ENCODE data around the gene DOK7. TPM values are rescaled to one million over a fixed set of nuclear protein-coding genes. Genes with fewer than 3 reads are reported as not detected.

DOK7 gene
- total and polyA plus RNA-seq, 4 donors = 0.13 to 0.84 (median 0.46) TPM

DNA sequence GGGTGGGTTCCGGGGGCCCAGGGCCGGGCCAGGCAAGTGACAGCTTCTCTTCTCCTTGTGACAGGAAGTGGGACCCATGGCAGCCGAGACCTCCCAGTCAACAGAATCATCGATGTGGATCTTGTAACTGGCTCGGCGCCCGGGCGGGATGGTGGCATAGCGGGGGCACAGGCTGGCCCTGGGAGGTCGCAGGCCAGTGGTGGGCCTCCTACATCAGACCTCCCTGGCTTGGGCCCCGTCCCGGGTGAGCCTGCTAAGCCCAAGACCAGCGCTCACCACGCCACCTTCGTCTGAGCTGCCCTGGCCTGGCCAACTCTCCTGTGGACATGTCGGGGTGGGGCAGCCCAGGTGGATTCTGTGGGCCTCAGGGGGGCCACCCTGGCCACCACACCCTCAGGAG lies 23.7 kb upstream of the DOK7 start:
- H3K27me3 ChIP-seq (ENCODE audit: control insufficient read depth in 4 of 4, insufficient read depth in 4 of 4, low read length in 3 of 4) = no peaks in the 10 kb centered on the region
- no peak for DNase-seq (ENCODE audit: low spot score)

GRCh38 chr4:3440011-3440410 lies 23.1 kb upstream of the DOK7 start:
- Histone ChIP-seq H3K4me1 (ENCODE audit: control insufficient read depth in 4 of 4, insufficient read depth in 4 of 4, low read length in 3 of 4) (peaks cover 6 to 24% (median 14%) of the 10 kb centered on the region in 4 donors), H3K9ac (ENCODE audit: low read depth in 1 of 2, low read length in 2 of 2) (no peak overlapping the region), H3K9me3 (ENCODE audit: control insufficient read depth in 4 of 4, low read length in 3 of 4) (no peaks in the 10 kb centered on the region), H3K4me3 (ENCODE audit: low read depth in 1 of 3, low read length in 3 of 3) (no peak overlapping the region), H3K27ac (ENCODE audit: low read depth in 1 of 2, low read length in 2 of 2) (no peak overlapping the region), H3K36me3 (ENCODE audit: control insufficient read depth in 4 of 4, insufficient read depth in 3 of 4, low read depth in 1 of 4, low read length in 3 of 4) (peaks cover 0 to 5% (median 0%) of the 10 kb centered on the region in 4 donors), H3K27me3 (ENCODE audit: control insufficient read depth in 4 of 4, insufficient read depth in 4 of 4, low read length in 3 of 4) (no peaks in the 10 kb centered on the region)
- TF ChIP-seq RXRA (IDR thresholded peaks at IDR 0.05) (no peak), FOXA2 (IDR thresholded peaks at IDR 0.05) (no peak), JUND (IDR thresholded peaks at IDR 0.05) (no peak), ATF3 (IDR thresholded peaks at IDR 0.05) (no peak), FOXA1 (IDR thresholded peaks at IDR 0.05) (no peak), YY1 (IDR thresholded peaks at IDR 0.05) (no peak), TAF1 (conservative IDR thresholded peaks at IDR 0.05) (no peak), RAD21 (IDR thresholded peaks at IDR 0.05) (no peak), GABPA (IDR thresholded peaks at IDR 0.05 in 1 of 2, conservative IDR thresholded peaks at IDR 0.05 in 1 of 2) (no peak), HNF4A (conservative IDR thresholded peaks at IDR 0.05) (no peak), EGR1 (IDR thresholded peaks at IDR 0.05; ENCODE audit: low read depth in 2 of 2) (no peak), HNF4G (IDR thresholded peaks at IDR 0.05) (no peak), NR2F2 (IDR thresholded peaks at IDR 0.05) (no peak), SP1 (IDR thresholded peaks at IDR 0.05) (no peak)
- TF ChIP-seq, protein P1, sequence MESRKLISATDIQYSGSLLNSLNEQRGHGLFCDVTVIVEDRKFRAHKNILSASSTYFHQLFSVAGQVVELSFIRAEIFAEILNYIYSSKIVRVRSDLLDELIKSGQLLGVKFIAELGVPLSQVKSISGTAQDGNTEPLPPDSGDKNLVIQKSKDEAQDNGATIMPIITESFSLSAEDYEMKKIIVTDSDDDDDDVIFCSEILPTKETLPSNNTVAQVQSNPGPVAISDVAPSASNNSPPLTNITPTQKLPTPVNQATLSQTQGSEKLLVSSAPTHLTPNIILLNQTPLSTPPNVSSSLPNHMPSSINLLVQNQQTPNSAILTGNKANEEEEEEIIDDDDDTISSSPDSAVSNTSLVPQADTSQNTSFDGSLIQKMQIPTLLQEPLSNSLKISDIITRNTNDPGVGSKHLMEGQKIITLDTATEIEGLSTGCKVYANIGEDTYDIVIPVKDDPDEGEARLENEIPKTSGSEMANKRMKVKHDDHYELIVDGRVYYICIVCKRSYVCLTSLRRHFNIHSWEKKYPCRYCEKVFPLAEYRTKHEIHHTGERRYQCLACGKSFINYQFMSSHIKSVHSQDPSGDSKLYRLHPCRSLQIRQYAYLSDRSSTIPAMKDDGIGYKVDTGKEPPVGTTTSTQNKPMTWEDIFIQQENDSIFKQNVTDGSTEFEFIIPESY (IDR thresholded peaks at IDR 0.05) = no peak
- TF ChIP-seq, protein P2, sequence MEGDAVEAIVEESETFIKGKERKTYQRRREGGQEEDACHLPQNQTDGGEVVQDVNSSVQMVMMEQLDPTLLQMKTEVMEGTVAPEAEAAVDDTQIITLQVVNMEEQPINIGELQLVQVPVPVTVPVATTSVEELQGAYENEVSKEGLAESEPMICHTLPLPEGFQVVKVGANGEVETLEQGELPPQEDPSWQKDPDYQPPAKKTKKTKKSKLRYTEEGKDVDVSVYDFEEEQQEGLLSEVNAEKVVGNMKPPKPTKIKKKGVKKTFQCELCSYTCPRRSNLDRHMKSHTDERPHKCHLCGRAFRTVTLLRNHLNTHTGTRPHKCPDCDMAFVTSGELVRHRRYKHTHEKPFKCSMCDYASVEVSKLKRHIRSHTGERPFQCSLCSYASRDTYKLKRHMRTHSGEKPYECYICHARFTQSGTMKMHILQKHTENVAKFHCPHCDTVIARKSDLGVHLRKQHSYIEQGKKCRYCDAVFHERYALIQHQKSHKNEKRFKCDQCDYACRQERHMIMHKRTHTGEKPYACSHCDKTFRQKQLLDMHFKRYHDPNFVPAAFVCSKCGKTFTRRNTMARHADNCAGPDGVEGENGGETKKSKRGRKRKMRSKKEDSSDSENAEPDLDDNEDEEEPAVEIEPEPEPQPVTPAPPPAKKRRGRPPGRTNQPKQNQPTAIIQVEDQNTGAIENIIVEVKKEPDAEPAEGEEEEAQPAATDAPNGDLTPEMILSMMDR (IDR thresholded peaks at IDR 0.05; ENCODE audit: low read depth, low read length, missing input control) = no peak
- TF ChIP-seq, protein P3, sequence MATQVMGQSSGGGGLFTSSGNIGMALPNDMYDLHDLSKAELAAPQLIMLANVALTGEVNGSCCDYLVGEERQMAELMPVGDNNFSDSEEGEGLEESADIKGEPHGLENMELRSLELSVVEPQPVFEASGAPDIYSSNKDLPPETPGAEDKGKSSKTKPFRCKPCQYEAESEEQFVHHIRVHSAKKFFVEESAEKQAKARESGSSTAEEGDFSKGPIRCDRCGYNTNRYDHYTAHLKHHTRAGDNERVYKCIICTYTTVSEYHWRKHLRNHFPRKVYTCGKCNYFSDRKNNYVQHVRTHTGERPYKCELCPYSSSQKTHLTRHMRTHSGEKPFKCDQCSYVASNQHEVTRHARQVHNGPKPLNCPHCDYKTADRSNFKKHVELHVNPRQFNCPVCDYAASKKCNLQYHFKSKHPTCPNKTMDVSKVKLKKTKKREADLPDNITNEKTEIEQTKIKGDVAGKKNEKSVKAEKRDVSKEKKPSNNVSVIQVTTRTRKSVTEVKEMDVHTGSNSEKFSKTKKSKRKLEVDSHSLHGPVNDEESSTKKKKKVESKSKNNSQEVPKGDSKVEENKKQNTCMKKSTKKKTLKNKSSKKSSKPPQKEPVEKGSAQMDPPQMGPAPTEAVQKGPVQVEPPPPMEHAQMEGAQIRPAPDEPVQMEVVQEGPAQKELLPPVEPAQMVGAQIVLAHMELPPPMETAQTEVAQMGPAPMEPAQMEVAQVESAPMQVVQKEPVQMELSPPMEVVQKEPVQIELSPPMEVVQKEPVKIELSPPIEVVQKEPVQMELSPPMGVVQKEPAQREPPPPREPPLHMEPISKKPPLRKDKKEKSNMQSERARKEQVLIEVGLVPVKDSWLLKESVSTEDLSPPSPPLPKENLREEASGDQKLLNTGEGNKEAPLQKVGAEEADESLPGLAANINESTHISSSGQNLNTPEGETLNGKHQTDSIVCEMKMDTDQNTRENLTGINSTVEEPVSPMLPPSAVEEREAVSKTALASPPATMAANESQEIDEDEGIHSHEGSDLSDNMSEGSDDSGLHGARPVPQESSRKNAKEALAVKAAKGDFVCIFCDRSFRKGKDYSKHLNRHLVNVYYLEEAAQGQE (IDR thresholded peaks at IDR 0.05) = no peak
- TF ChIP-seq, protein P4, sequence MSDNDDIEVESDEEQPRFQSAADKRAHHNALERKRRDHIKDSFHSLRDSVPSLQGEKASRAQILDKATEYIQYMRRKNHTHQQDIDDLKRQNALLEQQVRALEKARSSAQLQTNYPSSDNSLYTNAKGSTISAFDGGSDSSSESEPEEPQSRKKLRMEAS (IDR thresholded peaks at IDR 0.05) = no peak
- 87% methylated on average over 7 of the region's 7 CpGs for WGBS
- no peak for DNase-seq (ENCODE audit: low spot score)

More for the DNA sequence above, 23.7 kb upstream of the DOK7 start:
- WGBS = 92% methylated on average over 16 of the region's 16 CpGs
- Histone ChIP-seq H3K27ac (ENCODE audit: low read depth in 1 of 2, low read length in 2 of 2) (no peak overlapping the region), H3K4me3 (ENCODE audit: low read depth in 1 of 3, low read length in 3 of 3) (no peak overlapping the region), H3K36me3 (ENCODE audit: control insufficient read depth in 4 of 4, insufficient read depth in 3 of 4, low read depth in 1 of 4, low read length in 3 of 4) (peaks cover 0 to under 1% (median 0%) of the 10 kb centered on the region in 4 donors), H3K4me1 (ENCODE audit: control insufficient read depth in 4 of 4, insufficient read depth in 4 of 4, low read length in 3 of 4) (peaks cover 6 to 24% (median 14%) of the 10 kb centered on the region in 4 donors), H3K9ac (ENCODE audit: low read depth in 1 of 2, low read length in 2 of 2) (no peak overlapping the region), H3K9me3 (ENCODE audit: control insufficient read depth in 4 of 4, low read length in 3 of 4) (no peaks in the 10 kb centered on the region)
- TF ChIP-seq NR2F2 (IDR thresholded peaks at IDR 0.05) (no peak), GABPA (IDR thresholded peaks at IDR 0.05 in 1 of 2, conservative IDR thresholded peaks at IDR 0.05 in 1 of 2) (no peak)
